ENCODE measurements around the gene COL20A1. TPM values are rescaled to one million over a fixed set of nuclear protein-coding genes. Genes with fewer than 3 reads are reported as not detected.

The COL20A1 gene
- total and polyA plus RNA-seq, 2 experiments from 2014 or later = not detected

DNA sequence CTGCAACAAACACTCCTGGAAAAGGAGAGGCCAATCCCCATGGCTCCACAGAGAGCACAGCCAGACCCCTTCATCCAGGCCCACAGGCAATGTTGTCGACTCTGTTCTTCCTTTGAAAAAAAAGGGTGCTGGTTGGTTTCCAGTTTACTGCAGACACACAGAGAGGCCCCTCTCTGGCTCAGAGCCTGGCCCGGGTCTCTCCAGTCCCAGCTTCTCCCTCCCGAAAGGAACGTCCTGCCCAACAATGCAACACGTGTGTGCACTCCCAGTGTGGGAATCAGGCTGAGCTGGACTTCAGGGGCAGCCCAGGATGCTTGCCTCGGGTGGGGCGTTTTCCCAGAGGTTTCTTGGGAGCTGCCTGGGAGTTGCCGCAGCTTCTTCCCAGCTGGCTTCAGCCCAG lies 34.2 kb upstream of the COL20A1 start:
- Histone ChIP-seq H4K20me1 (ENCODE audit: insufficient read depth) (no peaks in the 10 kb centered on the region), H3K9ac (no peak overlapping the region), H3K9me3 (ENCODE audit: low read depth) (no peaks in the 10 kb centered on the region), H2AFZ (no peak overlapping the region), H3K4me1 (ENCODE audit: insufficient read depth) (no peaks in the 10 kb centered on the region), H3K4me2 (ENCODE audit: unreplicated experiment) (no peak overlapping the region), H3F3A (ENCODE audit: insufficient read depth) (no peaks in the 10 kb centered on the region), H3K27me3 (replicated peaks; ENCODE audit: insufficient read depth) (peaks cover 24% of the 10 kb centered on the region), H3K36me3 (ENCODE audit: low read depth) (no peaks in the 10 kb centered on the region), H3K4me3 (no peak overlapping the region), H3K27ac (no peak overlapping the region), H3K9me2 (ENCODE audit: insufficient read depth) (no peaks in the 10 kb centered on the region), H3K79me2 (ENCODE audit: insufficient read depth) (no peaks in the 10 kb centered on the region)
- 8 to 10% methylated on average over 8 of the region's 8 CpGs for WGBS, 2 experiments (ENCODE audit: low coverage in 1 of 2, low lambda C conversion rate in 2 of 2, missing lambda C conversion rate in 2 of 2)
- TF ChIP-seq EZH2phosphoT487 (IDR thresholded peaks at IDR 0.05; ENCODE audit: insufficient read depth, low read depth) = no peak
- TF ChIP-seq EZH2 (IDR thresholded peaks at IDR 0.05; ENCODE audit: insufficient read depth, poor library complexity, severe bottlenecking) = no peak
- in situ Hi-C loops (cut with MboI) = no loop called here
- no peak for DNase-seq

DNA sequence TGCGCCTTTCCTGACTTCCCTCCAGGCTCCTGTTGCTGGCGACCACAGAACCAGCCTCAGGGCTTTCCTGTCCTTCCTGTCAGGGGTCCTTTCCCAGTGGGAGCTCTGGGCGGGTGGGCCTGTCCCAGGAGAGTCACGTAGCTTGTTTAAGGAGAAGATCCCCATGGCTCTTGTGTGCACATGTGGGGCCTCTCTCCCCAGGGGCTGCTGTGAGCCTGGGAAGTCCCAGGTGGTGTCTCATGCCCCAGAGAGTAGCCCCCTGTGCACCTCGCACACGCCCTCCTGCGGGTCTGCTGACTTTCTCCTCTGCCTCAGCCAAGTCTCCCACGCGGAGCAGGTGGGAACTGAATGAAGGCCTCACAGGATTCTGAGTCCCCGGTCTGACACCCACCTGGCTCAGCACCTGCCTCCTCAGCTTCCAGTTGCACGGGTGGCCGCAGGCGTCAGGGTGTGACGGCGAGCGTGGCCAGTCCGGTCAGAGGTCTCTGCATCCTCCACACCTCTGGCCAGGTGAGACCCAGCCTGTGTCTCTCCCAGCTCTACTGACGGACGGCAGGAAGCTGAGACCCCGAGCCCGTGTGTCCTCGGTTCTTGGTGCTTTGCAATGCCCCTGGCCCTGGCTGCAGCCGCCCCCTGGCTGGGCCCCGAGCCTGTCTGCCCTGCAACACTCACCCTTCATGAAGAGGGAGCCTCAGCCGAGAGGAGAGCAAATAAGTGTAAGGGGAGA lies 33.1 kb upstream of the COL20A1 start:
- H3K36me3 ChIP-seq (ENCODE audit: low read depth) = no peaks in the 10 kb centered on the region
- in situ Hi-C loops (cut with MboI) = no loop called here
- H3K4me2 ChIP-seq (ENCODE audit: unreplicated experiment) = no peak overlapping the region
- no peaks in the 10 kb centered on the region for H3K79me2 ChIP-seq (ENCODE audit: insufficient read depth)
- no peaks in the 10 kb centered on the region for H3K4me1 ChIP-seq (ENCODE audit: insufficient read depth)
- no peaks in the 10 kb centered on the region for H3F3A ChIP-seq (ENCODE audit: insufficient read depth)
- H3K9me3 ChIP-seq (ENCODE audit: low read depth) = no peaks in the 10 kb centered on the region
- no peak overlapping the region for H2AFZ ChIP-seq
- H3K9ac ChIP-seq = no peak overlapping the region
- DNase-seq = no peak
- no peaks in the 10 kb centered on the region for H4K20me1 ChIP-seq (ENCODE audit: insufficient read depth)
- no peak overlapping the region for H3K4me3 ChIP-seq
- WGBS, 2 experiments (ENCODE audit: low coverage in 1 of 2, low lambda C conversion rate in 2 of 2, missing lambda C conversion rate in 2 of 2) = 68 to 74% methylated on average over 23 to 25 of the region's 25 CpGs
- no peak overlapping the region for H3K27ac ChIP-seq
- TF ChIP-seq EZH2phosphoT487 (IDR thresholded peaks at IDR 0.05; ENCODE audit: insufficient read depth, low read depth) = no peak
- TF ChIP-seq EZH2 (IDR thresholded peaks at IDR 0.05; ENCODE audit: insufficient read depth, poor library complexity, severe bottlenecking) = no peak
- H3K27me3 ChIP-seq (replicated peaks; ENCODE audit: insufficient read depth) = peaks cover 27% of the 10 kb centered on the region
- H3K9me2 ChIP-seq (ENCODE audit: insufficient read depth) = no peaks in the 10 kb centered on the region

DNA sequence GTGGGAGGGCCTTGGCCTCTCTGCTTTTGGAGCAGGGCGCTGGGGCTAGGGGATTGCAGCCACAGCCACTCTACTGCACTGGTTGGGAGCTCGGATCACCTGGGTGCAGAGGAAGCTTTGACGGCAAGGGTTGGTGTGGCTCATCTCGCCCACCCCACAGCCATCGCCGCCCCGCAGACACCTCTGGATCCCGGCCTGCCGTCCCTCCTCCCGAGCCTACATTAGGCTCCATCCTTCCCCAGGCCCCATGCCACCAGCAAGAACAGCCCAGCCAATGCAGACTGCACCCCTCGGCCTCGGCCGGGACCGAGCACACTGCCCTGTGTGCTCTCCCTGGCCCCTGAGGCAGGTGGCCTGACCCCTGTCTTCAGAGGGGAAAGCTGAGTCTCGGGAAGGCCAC lies 32.5 kb upstream of the COL20A1 start:
- no peak for TF ChIP-seq EZH2 (IDR thresholded peaks at IDR 0.05; ENCODE audit: insufficient read depth, poor library complexity, severe bottlenecking)
- TF ChIP-seq EZH2phosphoT487 (IDR thresholded peaks at IDR 0.05; ENCODE audit: insufficient read depth, low read depth) = no peak
- H3K27me3 ChIP-seq (replicated peaks; ENCODE audit: insufficient read depth) = peaks cover 22% of the 10 kb centered on the region
- in situ Hi-C loops (cut with MboI) = no loop called here

DNA sequence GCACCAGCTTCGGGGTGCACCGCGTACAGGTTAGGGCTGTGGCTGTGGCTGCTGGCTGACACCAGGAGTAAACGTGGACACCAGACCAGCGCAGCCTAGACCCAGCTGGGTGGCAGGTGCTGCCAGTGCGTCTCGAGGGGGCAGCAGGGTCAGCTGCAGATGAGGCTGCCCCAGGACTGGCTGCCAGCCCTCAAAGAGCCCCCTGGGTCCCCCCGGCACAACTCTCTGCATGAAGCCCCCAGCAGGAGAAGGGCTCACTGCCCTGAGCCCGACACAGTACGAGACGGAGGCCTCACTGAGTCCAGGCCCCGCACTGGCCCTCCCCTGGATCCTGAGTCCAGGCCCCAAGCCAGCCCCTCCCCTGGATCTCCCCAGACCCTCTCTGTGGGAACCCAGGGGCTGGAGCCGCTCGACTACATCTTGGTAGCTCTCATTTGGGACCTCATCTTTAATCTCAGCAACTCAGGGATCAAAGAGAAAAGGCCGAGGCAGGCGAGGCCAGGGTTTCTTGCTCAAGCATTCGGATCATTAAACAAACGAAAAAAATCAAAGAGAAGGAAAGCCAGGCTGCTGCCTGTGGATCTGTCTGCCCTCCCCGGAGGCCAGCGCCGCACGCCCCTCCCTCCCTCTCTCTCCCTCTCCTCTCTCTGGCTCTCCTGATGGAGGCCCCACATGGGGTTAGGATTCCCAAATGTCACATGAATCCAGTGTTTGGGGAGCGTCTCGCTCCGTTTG lies 31.8 kb upstream of the COL20A1 start:
- H3K9ac ChIP-seq = no peak overlapping the region
- no peak for DNase-seq
- no peak overlapping the region for H2AFZ ChIP-seq
- 46 to 51% methylated on average over 22 to 25 of the region's 25 CpGs for WGBS, 2 experiments (ENCODE audit: low coverage in 1 of 2, low lambda C conversion rate in 2 of 2, missing lambda C conversion rate in 2 of 2)
- H3K4me3 ChIP-seq = no peak overlapping the region
- no peaks in the 10 kb centered on the region for H3K36me3 ChIP-seq (ENCODE audit: low read depth)
- no peaks in the 10 kb centered on the region for H3K9me3 ChIP-seq (ENCODE audit: low read depth)
- peaks cover 15% of the 10 kb centered on the region; the same call in 1 of the 2 replicates for H3K27me3 ChIP-seq (replicated peaks; ENCODE audit: insufficient read depth)
- TF ChIP-seq EZH2 (IDR thresholded peaks at IDR 0.05; ENCODE audit: insufficient read depth, poor library complexity, severe bottlenecking) (no peak), EZH2phosphoT487 (IDR thresholded peaks at IDR 0.05; ENCODE audit: insufficient read depth, low read depth) (no peak)
- no peak overlapping the region for H3K27ac ChIP-seq
- H3K9me2 ChIP-seq (ENCODE audit: insufficient read depth) = no peaks in the 10 kb centered on the region
- H3K79me2 ChIP-seq (ENCODE audit: insufficient read depth) = no peaks in the 10 kb centered on the region
- no peaks in the 10 kb centered on the region for H3F3A ChIP-seq (ENCODE audit: insufficient read depth)
- no peaks in the 10 kb centered on the region for H4K20me1 ChIP-seq (ENCODE audit: insufficient read depth)
- H3K4me1 ChIP-seq (ENCODE audit: insufficient read depth) = no peaks in the 10 kb centered on the region
- in situ Hi-C loops (cut with MboI) = no loop called here
- H3K4me2 ChIP-seq (ENCODE audit: unreplicated experiment) = no peak overlapping the region

More for the DNA sequence above, 32.5 kb upstream of the COL20A1 start:
- 59 to 64% methylated on average over 12 to 15 of the region's 15 CpGs for WGBS, 2 experiments (ENCODE audit: low coverage in 1 of 2, low lambda C conversion rate in 2 of 2, missing lambda C conversion rate in 2 of 2)
- Histone ChIP-seq H2AFZ (no peak overlapping the region), H3K36me3 (ENCODE audit: low read depth) (no peaks in the 10 kb centered on the region), H3K9me3 (ENCODE audit: low read depth) (no peaks in the 10 kb centered on the region), H3K27ac (no peak overlapping the region), H3K4me3 (no peak overlapping the region), H3F3A (ENCODE audit: insufficient read depth) (no peaks in the 10 kb centered on the region), H3K9me2 (ENCODE audit: insufficient read depth) (no peaks in the 10 kb centered on the region), H3K4me2 (ENCODE audit: unreplicated experiment) (no peak overlapping the region), H3K4me1 (ENCODE audit: insufficient read depth) (no peaks in the 10 kb centered on the region), H3K9ac (no peak overlapping the region), H4K20me1 (ENCODE audit: insufficient read depth) (no peaks in the 10 kb centered on the region), H3K79me2 (ENCODE audit: insufficient read depth) (no peaks in the 10 kb centered on the region)
- no peak for DNase-seq
